Hematopoietic multipotent progenitor cell (in vitro differentiated cells): ENCODE results near the gene NR4A3. TPM values are rescaled to one million over a fixed set of nuclear protein-coding genes. Genes with fewer than 3 reads are reported as not detected.

Experiments used
- DNase-seq, 3 donors: peaks; one replicate each; pipeline ENCODE4 v3.0.0-alpha.2; 2011 to 2015; ENCODE audit warnings: low read depth in 2 of 3, low spot score in 2 of 3
- total RNA-seq: library from RNA; depleted of rRNA; stranded (reverse); fragments of >200 nt; gene quantifications from one replicate; pipeline ENCODE4 v1.2.3, GENCODE V29; 2012

The NR4A3 gene
- total RNA-seq, 1 donor = 5.1 TPM

- no peak for DNase-seq
Observed at GRCh38 chr9:99867968-99868367, 46.3 kb downstream of the NR4A3 start.

DNA sequence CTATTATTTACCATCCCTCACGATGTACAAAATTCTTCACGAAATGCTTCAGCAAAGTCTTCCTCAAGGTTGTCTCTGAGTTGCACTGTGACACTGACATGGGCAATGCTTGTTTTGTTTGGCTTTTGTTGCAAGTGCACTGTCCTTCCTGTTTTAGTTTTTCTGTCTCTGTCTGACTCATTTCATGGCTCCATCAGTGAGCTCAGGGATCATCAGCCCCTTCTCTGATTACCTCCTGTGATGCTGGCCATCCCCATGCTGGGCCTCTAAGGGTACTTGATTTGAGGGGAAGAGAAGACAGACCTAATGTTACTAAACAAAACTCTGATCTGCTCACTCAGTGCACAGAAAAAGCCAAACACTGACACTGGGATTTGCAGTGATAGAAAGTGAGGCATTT, 47.2 kb downstream of the NR4A3 start:
- no peak for DNase-seq

DNA sequence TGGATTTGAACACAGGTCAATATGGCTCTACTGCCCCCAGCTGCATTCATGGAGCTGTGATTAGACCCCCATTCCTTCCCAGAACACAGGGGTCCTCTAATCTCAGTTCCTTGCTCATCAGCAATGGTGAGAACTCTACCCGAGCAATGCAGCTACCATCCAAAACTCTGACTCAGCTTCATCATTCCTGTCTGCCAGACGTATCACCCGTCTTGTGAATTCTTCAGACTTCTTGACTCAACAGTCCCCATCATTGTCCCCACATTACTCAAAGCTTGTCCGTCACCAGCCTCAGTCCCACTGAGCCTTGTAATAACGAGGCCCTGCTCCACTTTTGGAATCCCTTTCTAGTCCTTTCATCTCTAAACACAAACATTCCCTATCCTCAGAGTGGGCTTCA, 48.4 kb downstream of the NR4A3 start:
- DNase-seq = no peak

DNA sequence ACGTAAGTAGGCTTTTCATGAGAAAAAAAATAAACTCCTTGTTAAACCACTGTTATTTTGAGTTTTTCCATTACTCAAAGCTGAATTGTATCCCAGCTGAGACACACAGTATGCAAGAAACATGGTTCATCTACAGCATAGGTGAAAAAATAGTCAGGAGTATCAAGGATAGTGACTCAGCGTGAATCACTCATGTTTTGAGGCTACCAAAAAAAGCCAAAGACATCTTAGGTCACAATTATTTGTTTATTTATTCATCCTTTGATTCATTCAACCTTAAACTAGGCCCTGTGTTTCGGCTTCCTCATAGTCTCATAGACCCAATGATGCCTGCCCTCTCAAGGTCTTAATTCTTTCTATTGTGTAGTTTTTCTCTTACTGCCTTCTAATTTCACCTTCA, 51.8 kb downstream of the NR4A3 start:
- DNase-seq = no peak

DNA sequence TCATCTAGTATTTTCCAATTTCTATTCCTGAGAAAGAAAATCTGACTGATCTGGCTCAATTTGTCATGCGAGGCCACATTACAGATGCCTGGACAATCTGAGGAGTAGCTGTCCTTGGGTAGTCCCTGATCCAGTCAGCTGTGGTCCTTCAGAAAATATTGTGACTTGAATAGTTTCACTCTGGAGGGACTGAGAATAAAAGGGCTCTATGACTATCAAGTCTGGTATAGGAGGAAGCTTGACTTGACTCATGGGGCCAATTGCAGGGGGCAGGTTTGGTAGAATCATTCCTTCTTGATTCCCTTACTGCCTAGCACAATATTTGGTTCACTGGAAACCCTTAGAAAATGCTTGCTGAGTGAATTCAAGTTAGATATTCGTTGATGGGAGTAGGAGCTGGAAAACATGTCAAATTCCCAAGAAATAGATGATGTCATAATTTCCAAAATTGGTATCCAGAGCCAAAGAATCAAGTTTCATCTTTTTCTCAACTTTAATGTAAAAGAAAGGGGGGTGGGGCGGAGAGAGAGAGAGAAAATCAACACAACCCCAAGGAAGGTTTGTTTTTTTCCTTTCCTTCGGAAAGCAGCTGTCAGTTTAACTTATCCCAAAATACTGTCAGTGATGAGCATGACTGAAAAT, 52.4 kb downstream of the NR4A3 start:
- DNase-seq = no peak

DNA sequence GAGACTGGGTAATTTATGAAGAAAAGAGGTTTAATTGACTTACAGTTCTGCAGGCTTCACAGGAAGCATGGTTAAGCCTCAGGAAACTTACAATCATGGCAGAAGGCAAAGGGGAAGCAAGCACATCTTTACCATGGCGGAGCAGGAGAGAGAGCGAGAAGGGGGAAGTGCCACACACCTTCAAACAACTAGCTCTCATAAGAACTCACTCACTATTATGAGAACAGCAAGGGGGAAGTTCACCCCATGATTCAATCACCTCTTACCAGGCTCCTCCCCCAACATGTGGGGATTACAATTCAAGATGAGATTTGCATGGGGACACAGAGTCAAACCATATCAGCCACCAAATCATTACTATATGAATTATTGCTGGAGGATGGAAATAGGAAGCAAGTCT, 54.5 kb downstream of the NR4A3 start:
- DNase-seq = no peak

DNA sequence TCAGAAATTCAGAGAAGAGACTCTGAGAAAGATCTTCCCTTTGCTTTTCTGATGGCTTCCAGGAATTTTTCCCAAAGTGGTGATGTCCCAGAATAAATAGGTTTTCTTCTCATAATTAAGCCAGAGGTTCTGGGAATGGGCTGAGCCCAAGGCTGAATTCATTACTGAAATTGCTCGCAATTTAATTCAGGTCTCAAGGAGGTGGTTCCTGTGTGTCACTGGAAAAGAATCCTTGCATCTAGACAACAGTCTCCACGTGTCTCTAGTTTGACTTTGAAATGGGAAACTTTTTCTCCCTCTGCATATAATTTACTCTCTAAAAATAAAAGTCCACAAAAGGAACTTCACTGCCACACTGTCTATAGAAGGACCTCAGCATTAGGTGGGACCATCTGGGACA, 57.0 kb downstream of the NR4A3 start:
- DNase-seq = no peak

DNA sequence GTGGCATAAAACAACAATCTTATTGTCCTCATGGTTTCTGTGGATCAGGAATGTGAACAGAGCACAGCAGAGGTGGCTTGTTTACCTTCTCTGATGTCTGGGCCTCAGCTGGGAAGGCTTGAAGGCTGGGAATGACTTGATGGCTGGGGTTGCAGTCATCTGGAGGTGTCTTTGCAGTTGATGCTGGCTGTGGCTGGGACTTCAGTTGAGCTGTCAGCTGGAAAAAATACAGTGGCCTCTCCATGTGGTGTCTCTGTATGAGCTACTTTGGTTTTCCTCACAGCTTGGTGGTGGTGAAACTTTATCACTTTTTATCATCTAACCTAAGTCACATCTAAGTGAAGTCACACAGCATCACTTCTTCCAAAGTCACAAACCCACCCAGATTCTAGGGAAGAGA, 60.1 kb downstream of the NR4A3 start:
- no peak for DNase-seq

- DNase-seq = peak in 1 of 3 donors; percentile 46
Observed at GRCh38 chr9:99885747-99886146, 64.1 kb downstream of the NR4A3 start.

DNA sequence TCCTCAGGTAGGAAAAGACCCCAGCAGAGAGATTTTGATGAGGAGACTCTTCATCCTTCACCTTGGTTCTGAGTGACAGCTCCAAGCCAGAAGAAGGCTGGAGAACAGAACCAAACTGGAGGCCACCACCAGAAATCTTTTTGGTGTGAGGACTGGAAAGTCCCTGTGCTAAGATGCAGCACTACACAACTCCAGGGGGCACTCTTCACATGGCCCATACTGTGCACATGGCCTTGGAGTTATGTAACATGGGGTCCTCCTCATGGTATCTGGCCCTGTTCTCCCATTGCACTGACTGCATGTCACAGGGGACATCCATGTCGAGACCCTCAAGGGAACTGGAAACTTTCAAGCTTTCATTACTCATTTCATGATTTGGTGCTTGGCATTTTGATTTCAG, 67.4 kb downstream of the NR4A3 start:
- DNase-seq = no peak

GRCh38 chr9:99894826-99895225, 73.1 kb downstream of the NR4A3 start:
- no peak for DNase-seq

GRCh38 chr9:99895510-99895909, 73.8 kb downstream of the NR4A3 start:
- no peak for DNase-seq

DNA sequence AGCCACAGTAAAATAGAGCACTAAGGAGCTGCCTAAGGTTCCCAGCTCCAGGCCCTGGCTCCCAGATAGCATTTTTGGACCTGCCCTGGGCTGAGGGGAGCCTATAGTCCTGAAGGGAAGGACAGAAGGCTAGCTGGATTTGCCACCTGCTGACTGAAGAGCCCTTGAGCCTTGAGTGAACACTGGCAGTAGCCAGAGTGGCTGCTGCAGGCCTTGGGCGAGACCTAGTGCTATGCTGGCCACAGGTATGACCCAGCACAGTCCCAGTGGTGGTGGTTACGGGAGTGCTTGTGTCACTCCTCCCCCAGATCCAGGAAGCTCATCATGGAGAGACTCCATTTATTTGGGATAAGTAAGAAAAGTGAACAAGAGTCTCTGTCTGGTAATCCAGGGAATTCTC, 74.4 kb downstream of the NR4A3 start:
- DNase-seq = no peak

DNA sequence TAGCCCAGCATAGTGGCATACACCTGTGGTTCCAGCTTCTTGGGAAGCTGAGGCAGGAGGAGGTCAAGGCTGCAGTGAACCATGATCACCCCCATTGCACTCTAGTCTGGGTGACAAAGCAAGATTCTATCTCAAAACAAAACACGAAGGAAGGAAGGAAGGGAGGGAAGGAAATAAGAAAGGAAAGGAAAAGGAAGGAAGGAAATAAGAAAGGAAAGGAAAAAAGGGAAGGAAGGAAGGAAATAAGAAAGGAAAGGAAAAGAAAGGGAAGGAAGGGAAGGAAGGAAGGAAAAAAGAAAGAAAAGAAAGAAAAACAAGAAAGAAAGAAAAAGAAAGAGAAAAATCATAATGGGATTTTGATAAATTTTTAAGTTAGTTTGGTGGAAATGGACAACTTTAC, 81.7 kb downstream of the NR4A3 start:
- DNase-seq = no peak

GRCh38 chr9:99905833-99906402, 84.2 kb downstream of the NR4A3 start:
- DNase-seq = no peak

- DNase-seq = peak; percentile 77 to 89 (median 84)
Observed at GRCh38 chr9:99906403-99907207, 84.9 kb downstream of the NR4A3 start, which contains the start of gene STX17. Gene STX17 (plus strand): TSS chr9:99906654. CDS start chr9:99915240, 8,586 bp downstream.

DNA sequence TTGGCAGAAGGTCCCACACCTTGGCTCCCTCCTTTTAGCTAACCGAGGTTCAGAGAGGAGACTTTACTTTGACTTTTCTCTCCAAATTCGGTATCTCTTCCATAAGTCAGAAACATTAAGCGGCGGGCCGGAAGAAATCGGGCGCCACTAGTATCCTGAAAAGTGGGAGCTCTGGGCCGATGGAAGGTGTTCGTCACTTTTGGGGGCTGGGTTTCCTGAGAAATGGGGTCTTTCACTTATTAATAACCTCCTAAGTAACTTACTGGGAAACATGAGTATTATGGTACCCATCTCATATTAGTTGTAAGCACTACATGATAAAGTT, 85.5 kb downstream of the NR4A3 start:
- no peak for DNase-seq

DNA sequence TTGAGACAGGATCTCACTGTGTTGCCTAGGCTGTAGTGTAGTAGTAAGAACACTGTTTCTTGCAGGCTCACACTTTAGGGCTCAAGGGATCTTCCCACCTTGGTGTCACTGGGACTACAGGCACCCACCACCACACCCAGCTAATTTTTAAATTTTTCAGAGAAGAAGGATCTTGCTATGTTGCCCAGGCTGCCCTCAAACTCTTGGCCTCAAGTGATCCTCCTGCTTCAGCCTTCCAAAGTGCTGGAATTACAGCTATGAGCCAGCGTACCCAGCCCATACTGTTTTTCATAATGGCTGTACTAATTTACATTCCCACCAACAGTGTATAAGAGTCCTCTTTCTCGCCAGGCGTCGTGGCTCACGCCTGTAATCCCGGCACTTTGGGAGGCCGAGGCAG, 89.9 kb downstream of the NR4A3 start:
- DNase-seq = no peak
